ENCODE measurements around the gene SERPINB4. TPM values are rescaled to one million over a fixed set of nuclear protein-coding genes. Genes with fewer than 3 reads are reported as not detected.
"Not testable (repeated sequence)": the region's sequence is repeated elsewhere in the genome, so short reads cannot be mapped to it uniquely, and the experiment has no call there.

Gene SERPINB4
- not detected in 2 replicates for total RNA-seq (ENCODE audit: low replicate concordance)

GRCh38 chr18:63644142-63644541 lies at the start of gene SERPINB4:
Gene SERPINB4 (minus strand): TSS chr18:63644256. CDS start chr18:63643577, 679 bp downstream.
- H3K4me1 ChIP-seq; H4K20me1 ChIP-seq (ENCODE audit: low read depth): not testable (repeated sequence)

GRCh38 chr18:63689064-63689463 lies 45.0 kb upstream of the SERPINB4 start:
- H3K36me3 ChIP-seq = no peaks in the 10 kb centered on the region
- no peak overlapping the region for H2AFZ ChIP-seq (replicated peaks)

More at GRCh38 chr18:63644142-63644541, at the start of gene SERPINB4:
- H3K27me3 Mint-ChIP-seq (ENCODE audit: insufficient read depth, low read depth); H3K27ac Mint-ChIP-seq; H3K79me2 ChIP-seq (ENCODE audit: low read depth); H3K4me3 Mint-ChIP-seq; H3K27me3 ChIP-seq; H3K4me2 ChIP-seq; H3K4me1 Mint-ChIP-seq; H2AFZ ChIP-seq (replicated peaks); H3K27ac ChIP-seq; H3F3A ChIP-seq (ENCODE audit: low read depth); H3K9me3 ChIP-seq (ENCODE audit: low read depth); H3K36me3 Mint-ChIP-seq; DNase-seq (ENCODE audit: low spot score); H3K9me3 Mint-ChIP-seq; H3K4me3 ChIP-seq; H3K36me3 ChIP-seq; H3K9ac ChIP-seq: not testable (repeated sequence)

GRCh38 chr18:63686871-63687270 lies 42.8 kb upstream of the SERPINB4 start:
- no peak overlapping the region for H3K27ac Mint-ChIP-seq
- Histone ChIP-seq H3K4me2 (no peak overlapping the region), H3K4me3 (no peak overlapping the region), H3K27me3 (no peaks in the 10 kb centered on the region), H3K36me3 (no peaks in the 10 kb centered on the region), H4K20me1 (ENCODE audit: low read depth) (no peaks in the 10 kb centered on the region), H3K27ac (no peak overlapping the region), H3K9me3 (ENCODE audit: low read depth) (no peaks in the 10 kb centered on the region), H3K4me1 (peaks cover 14% of the 10 kb centered on the region), H2AFZ (replicated peaks) (no peak overlapping the region), H3F3A (ENCODE audit: low read depth) (peaks cover 8% of the 10 kb centered on the region), H3K9ac (no peak overlapping the region), H3K79me2 (ENCODE audit: low read depth) (no peaks in the 10 kb centered on the region)
- peaks cover 10% of the 10 kb centered on the region for H3K4me1 Mint-ChIP-seq
- TF ChIP-seq EZH2phosphoT487 (IDR thresholded peaks at IDR 0.05) (no peak), EZH2 (IDR thresholded peaks at IDR 0.05) (no peak), CTCF (IDR thresholded peaks at IDR 0.05) (no peak)
- no peak overlapping the region for H3K4me3 Mint-ChIP-seq
- H3K27me3 Mint-ChIP-seq (ENCODE audit: insufficient read depth, low read depth) = no peaks in the 10 kb centered on the region
- H3K9me3 Mint-ChIP-seq = peaks cover 3% of the 10 kb centered on the region
- no peak for DNase-seq (ENCODE audit: low spot score)
- H3K36me3 Mint-ChIP-seq = no peaks in the 10 kb centered on the region

More at GRCh38 chr18:63689064-63689463, 45.0 kb upstream of the SERPINB4 start:
- H3K9me3 Mint-ChIP-seq = peaks cover 6% of the 10 kb centered on the region
- Histone ChIP-seq H3K9me3 (ENCODE audit: low read depth) (no peaks in the 10 kb centered on the region), H3K27ac (no peak overlapping the region), H4K20me1 (ENCODE audit: low read depth) (no peaks in the 10 kb centered on the region), H3K9ac (no peak overlapping the region), H3F3A (ENCODE audit: low read depth) (no peaks in the 10 kb centered on the region), H3K4me2 (no peak overlapping the region), H3K27me3 (no peaks in the 10 kb centered on the region), H3K4me3 (no peak overlapping the region), H3K79me2 (ENCODE audit: low read depth) (no peaks in the 10 kb centered on the region), H3K4me1 (no peaks in the 10 kb centered on the region)
- TF ChIP-seq EZH2 (IDR thresholded peaks at IDR 0.05) (no peak), EZH2phosphoT487 (IDR thresholded peaks at IDR 0.05) (no peak), CTCF (IDR thresholded peaks at IDR 0.05) (no peak)
- DNase-seq (ENCODE audit: low spot score) = no peak
- no peak overlapping the region for H3K4me3 Mint-ChIP-seq
- H3K4me1 Mint-ChIP-seq = peaks cover under 1% of the 10 kb centered on the region
- no peaks in the 10 kb centered on the region for H3K36me3 Mint-ChIP-seq
- no peak overlapping the region for H3K27ac Mint-ChIP-seq
- no peaks in the 10 kb centered on the region for H3K27me3 Mint-ChIP-seq (ENCODE audit: insufficient read depth, low read depth)

GRCh38 chr18:63684718-63685117 lies 40.7 kb upstream of the SERPINB4 start:
- TF ChIP-seq EZH2phosphoT487 (IDR thresholded peaks at IDR 0.05) (no peak), CTCF (IDR thresholded peaks at IDR 0.05) (no peak), EZH2 (IDR thresholded peaks at IDR 0.05) (no peak)
- peaks cover 14% of the 10 kb centered on the region for H3K4me1 ChIP-seq
- no peak for DNase-seq (ENCODE audit: low spot score)
- Mint-ChIP-seq H3K27ac (no peak overlapping the region), H3K4me1 (peaks cover 10% of the 10 kb centered on the region), H3K36me3 (no peaks in the 10 kb centered on the region), H3K27me3 (ENCODE audit: insufficient read depth, low read depth) (no peaks in the 10 kb centered on the region), H3K4me3 (no peak overlapping the region), H3K9me3 (no peaks in the 10 kb centered on the region)
- peaks cover 8% of the 10 kb centered on the region for H3F3A ChIP-seq (ENCODE audit: low read depth)
- H3K27me3 ChIP-seq = no peaks in the 10 kb centered on the region
- no peaks in the 10 kb centered on the region for H4K20me1 ChIP-seq (ENCODE audit: low read depth)
- no peaks in the 10 kb centered on the region for H3K36me3 ChIP-seq
- no peaks in the 10 kb centered on the region for H3K9me3 ChIP-seq (ENCODE audit: low read depth)
- no peak overlapping the region for H3K9ac ChIP-seq
- no peak overlapping the region for H3K27ac ChIP-seq
- H3K4me2 ChIP-seq = no peak overlapping the region
- no peak overlapping the region for H2AFZ ChIP-seq (replicated peaks)
- no peaks in the 10 kb centered on the region for H3K79me2 ChIP-seq (ENCODE audit: low read depth)
- no peak overlapping the region for H3K4me3 ChIP-seq
